ENCODE measurements around the gene NPC1.

The NPC1 gene

GRCh38 chr18:23545247-23545789 lies 41.0 kb downstream of the NPC1 start:
- DNase-seq: no peak

- no peak for DNase-seq
Observed at GRCh38 chr18:23542461-23542860, 43.8 kb downstream of the NPC1 start.

GRCh38 chr18:23541349-23542093 lies 44.8 kb downstream of the NPC1 start:
- DNase-seq: no peak

GRCh38 chr18:23540867-23541266 lies 45.4 kb downstream of the NPC1 start:
- no peak for DNase-seq

GRCh38 chr18:23539911-23540525 lies 46.3 kb downstream of the NPC1 start:
- DNase-seq: no peak

- DNase-seq: no peak
Observed at GRCh38 chr18:23539296-23539695, 47.0 kb downstream of the NPC1 start.

GRCh38 chr18:23538870-23539269 lies 47.4 kb downstream of the NPC1 start:
- no peak for DNase-seq

- no peak for DNase-seq
Observed at GRCh38 chr18:23538001-23538400, 48.3 kb downstream of the NPC1 start.

GRCh38 chr18:23537274-23537673 lies 49.0 kb downstream of the NPC1 start:
- DNase-seq: no peak

- DNase-seq: peak; percentile 49
Observed at GRCh38 chr18:23536204-23536603, 50.1 kb downstream of the NPC1 start.

- no peak for DNase-seq
Observed at GRCh38 chr18:23534276-23534675, 52.0 kb downstream of the NPC1 start.

GRCh38 chr18:23532848-23533247 lies 53.5 kb downstream of the NPC1 start:
- no peak for DNase-seq

GRCh38 chr18:23531912-23532311 lies 54.4 kb downstream of the NPC1 start:
- DNase-seq: no peak

- no peak for DNase-seq
Observed at GRCh38 chr18:23530195-23530594, 56.1 kb downstream of the NPC1 start.

- DNase-seq: no peak
Observed at GRCh38 chr18:23529604-23530003, 56.7 kb downstream of the NPC1 start.

GRCh38 chr18:23528580-23529472 lies 57.5 kb downstream of the NPC1 start:
- DNase-seq: no peak

- DNase-seq: no peak
Observed at GRCh38 chr18:23526501-23527063, 59.7 kb downstream of the NPC1 start.

- no peak for DNase-seq
Observed at GRCh38 chr18:23524213-23524707, 62.0 kb downstream of the NPC1 start.

- no peak for DNase-seq
Observed at GRCh38 chr18:23523429-23524212, 62.7 kb downstream of the NPC1 start.

- no peak for DNase-seq
Observed at GRCh38 chr18:23521907-23522306, 64.4 kb downstream of the NPC1 start.

GRCh38 chr18:23521271-23521670 lies 65.0 kb downstream of the NPC1 start:
- DNase-seq: no peak

GRCh38 chr18:23519734-23520133 lies 66.6 kb downstream of the NPC1 start:
- no peak for DNase-seq

Data from right hindlimb (tissue), 1 donor.